CD4-positive, alpha-beta T cell treated with Interleukin-6 at 100 ng/mL for 8 hours (primary cell): ENCODE results near the gene FNDC10.
A peak's percentile ranks its signal among the peaks of the same experiment; 100 is the strongest.
"Not testable (repeated sequence)": the region's sequence is repeated elsewhere in the genome, so short reads cannot be mapped to it uniquely, and the experiment has no call there.

Source experiments
- DNase-seq: peaks from one replicate; pipeline ENCODE4 v3.0.0-alpha.2; 2020; ENCODE audit warnings: mixed read lengths, low spot score

The FNDC10 gene

DNA sequence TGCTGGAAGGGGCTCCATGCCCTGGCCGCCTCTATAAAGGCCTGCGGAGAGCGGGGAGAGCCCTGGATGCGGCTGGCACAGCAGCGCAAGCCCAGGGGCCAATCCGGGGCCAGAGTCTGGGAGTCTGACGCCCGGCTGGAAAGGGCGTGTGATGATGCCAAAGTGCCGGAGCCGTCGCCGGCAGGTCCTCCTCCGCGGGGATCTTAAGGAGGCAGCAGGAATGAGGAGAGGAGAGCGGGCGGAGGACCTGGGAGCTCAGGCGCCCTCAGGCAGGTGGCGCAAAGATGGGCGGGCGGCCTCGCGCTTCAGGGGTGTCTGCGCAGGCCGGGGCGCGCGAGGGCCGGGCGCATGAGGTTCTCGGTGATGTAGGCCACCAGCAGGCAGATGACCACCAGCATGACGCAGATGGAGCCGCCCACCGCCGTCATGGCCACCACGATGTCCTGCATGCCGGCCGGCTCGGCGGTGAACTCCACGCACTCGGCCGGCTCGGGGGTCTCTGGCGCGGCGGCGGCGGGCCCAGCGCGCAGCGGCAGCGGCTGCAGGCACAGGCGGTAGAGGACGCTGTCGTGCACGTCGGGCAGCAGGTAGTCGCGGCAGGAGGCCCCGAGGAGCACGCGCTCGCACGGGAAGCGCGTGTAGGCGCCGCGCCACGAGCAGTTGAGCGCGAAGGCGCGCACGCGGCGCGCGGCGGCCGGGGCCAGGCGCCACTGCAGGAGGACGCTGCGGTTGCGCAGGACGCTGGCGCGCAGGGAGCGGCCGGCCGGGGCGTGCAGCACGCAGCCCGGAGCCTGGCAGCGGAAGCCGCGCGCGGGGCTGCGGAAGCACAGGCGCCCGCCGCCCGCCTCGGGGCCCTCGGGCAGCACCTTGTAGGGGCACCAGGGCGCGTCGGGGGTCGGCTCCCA lies 653 bp downstream of the FNDC10 start:
- no peak for DNase-seq

DNA sequence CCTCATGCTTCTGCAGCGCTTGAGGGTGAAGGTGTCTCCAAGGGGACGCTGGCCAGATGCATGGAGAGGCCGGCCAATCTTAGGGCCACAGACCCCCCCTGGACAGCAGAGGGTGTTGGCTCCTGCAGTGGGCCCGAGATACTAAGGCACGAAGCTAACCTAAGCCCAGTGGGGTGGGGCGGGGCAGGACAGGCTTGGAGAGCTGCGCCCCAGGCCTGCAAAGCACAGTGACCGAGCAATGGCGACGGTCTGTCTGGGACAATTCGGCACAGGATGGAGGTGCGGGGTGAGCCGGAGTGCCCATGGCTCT lies 1.3 kb downstream of the FNDC10 start:
- DNase-seq: no peak

GRCh38 chr1:1598051-1598719 lies 1.8 kb downstream of the FNDC10 start:
- DNase-seq: no peak

DNA sequence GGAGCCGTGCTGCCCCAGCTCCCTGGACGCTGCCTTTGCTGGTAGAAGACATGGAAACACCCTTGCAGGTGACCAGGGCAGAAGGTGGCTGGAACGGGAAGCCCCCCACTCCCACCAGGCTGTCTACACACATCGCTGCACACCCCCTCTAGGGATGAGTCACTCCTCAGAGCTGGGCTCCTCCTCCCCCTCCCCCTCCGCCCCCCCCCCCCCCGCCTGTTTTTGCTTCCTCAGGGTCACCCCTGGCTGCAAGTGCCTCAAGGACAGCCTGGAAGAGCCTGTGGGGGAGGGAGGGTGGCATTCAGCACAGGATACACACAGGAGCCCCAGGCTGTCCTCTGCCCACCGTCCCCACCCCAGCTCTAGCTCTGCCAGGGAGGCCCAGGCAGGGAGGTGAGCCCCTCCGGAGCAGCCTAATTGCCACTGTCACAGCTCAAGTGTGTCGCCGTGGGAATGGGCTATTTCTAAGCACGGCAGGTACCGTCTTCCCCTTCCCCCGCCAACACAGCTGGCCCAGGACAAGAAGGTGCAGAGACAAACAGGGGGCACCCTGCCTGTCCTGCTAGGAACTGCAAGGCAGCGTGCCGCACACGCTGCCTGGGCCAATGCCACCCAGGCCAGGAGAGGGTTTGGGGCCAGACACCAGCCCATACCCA lies 2.5 kb downstream of the FNDC10 start:
- no peak for DNase-seq

DNA sequence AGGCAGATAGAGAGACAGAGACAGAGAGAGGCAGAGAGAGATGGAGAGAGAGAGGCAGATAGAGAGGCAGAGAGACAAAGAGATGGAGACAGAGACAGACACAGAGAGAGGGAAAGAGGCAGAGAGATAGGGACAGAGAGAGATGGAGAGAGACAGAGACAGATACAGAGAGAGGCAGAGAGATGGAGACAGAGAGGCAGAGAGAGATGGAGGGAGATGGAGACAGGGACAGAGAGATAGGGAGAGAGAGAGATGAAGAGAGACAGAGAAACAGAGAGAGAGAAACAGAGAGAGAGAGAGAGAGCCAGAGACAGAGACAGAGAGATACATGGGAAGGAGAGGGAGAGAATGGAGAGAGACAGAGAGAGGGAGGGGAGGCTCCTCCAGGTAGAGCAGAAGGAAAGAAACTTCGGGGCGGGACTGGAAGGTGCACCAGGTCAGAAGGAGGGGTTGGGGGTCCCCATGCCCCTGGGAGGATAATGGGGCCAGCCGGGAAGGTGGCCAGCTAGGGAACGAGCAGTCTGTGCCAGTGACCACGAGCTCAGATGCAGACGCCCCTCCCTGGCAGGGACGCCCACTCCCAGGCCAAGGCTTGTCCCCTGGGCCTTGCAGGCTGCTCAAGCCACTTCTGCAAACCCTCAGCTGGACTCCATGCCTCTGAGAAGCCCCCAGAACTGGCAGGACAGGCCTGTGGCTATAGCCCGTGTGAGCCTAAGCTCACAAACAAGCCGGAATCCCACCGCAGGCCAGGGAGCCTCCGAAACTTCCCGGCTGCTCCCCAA lies 3.3 kb downstream of the FNDC10 start:
- no peak for DNase-seq

GRCh38 chr1:1595341-1595740 lies 4.6 kb downstream of the FNDC10 start:
- not testable (repeated sequence) for DNase-seq

DNA sequence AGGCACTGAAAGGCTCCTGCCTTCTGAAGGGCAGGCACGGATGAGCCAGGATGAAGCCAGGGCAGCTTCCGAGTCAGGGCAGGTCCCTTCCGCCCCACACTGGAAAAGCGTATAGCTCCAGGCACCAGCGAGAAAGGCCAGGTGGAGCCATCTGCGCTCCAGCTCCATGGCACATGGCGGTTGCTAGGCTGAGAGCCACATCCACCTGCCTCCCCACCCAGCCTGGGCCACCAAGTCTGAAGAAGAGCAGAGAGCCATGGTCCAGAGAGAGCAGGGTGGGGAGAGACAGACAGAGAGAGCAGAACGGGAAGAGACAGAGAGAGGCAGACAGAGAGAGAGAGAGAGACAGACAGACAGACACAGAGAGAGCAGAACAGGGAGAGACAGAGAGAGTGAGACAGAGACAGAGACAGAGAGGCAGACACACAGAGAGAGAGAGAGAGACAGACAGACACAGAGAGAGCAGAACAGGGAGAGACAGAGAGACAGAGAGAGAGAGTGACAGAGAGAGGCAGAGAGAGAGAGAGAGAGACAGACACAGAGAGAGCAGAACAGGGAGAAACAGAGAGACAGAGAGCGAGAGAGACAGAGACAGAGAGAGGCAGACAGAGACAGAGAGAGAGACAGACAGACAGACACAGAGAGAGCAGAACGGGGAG lies 5.2 kb downstream of the FNDC10 start:
- no peak for DNase-seq

GRCh38 chr1:1593834-1594601 lies 5.9 kb downstream of the FNDC10 start:
- no peak for DNase-seq

GRCh38 chr1:1591452-1591851 lies 8.5 kb downstream of the FNDC10 start:
- no peak for DNase-seq

- DNase-seq: no peak
These were observed 16.5 kb downstream of the FNDC10 start for GRCh38 chr1:1583347-1584010.

DNA sequence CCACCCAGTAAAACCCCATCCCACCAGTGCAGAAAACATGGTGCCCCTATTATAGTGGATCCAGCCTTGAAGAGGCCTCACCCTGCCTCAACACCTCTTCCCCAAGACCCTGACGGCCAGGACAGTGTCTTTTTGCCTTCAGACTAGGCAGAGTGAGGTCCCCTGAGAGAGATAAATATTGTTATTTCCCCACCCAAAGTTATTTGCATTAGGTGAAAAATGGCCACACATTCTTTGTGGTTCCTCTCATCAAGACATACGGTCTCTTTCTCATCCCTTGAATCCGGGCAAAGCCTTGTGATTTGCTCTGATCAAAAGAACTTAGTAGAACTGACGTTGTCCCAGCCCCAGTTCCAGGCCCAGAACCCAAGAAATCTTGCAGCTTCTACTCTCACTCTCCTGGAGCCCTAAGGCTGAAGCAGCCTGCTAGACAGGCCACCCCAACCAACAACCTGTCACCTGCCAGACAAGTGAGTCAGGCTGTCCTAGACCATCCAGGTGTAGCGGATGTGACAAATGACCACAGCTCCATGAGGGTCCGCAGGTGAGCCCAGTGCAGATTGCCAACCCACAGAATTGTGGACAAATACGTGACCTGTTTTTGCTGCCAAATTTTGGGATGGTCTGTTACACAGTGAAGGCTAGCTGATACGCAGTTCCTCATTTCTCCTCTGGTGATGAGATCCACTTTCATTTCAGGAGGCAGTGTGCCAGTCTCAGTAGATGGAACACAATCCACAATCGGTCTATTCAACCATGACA lies 17.2 kb downstream of the FNDC10 start:
- no peak for DNase-seq

DNA sequence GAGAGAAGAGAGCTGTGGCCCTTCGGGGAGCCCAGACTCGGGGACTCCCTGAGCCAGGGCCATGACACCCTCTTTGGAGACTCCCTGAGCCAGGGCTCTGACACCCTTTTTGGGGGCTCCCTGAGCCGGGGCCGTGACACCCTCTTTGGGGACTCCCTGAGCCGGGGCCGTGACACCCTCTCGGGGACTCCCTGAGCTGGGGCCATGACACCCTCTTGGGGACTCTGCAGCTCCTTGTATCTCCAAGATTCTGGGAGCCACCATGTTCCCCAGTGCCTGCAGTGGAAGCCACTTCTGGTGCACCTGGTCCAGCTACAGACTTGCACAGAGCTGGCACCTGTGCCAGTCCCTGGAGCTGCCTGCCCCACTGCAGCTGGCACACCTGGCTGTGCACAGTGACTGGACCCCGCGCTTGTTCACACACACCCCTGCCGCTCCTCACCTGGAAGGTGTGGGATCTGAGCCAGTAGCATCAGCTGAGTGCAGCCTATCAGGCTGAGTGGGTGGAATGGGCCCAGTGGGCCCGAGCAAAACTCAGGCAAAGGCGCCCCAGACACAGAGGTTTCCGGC lies 21.5 kb downstream of the FNDC10 start:
- DNase-seq: no peak

GRCh38 chr1:1577367-1578011 lies 22.4 kb downstream of the FNDC10 start:
- no peak for DNase-seq

GRCh38 chr1:1574721-1575537 lies 25.0 kb downstream of the FNDC10 start, which contains the start of gene SSU72:
Gene SSU72, minus strand, starts transcription at chr1:1574863. Its CDS starts 306 bp downstream, at chr1:1574557.
- peak; percentile 88 for DNase-seq

GRCh38 chr1:1573843-1574720 lies 25.9 kb downstream of the FNDC10 start:
- DNase-seq: peak; percentile 53

- DNase-seq: no peak
These were observed 30.6 kb downstream of the FNDC10 start for GRCh38 chr1:1569341-1569740.

- DNase-seq: no peak
These were observed 32.0 kb downstream of the FNDC10 start for GRCh38 chr1:1567891-1568291.
